OCI-LY1 (cell line): ENCODE data around the gene AP2M1.

Experiments
- H2AFZ ChIP-seq: fragments of 200-600 bp; sonication (generic), shearing (Covaris generic); 2 replicates; pipeline ENCODE4 v1.6.0; 2014; ENCODE audit warnings: antibody characterized with exemption, mild to moderate bottlenecking, low read length
- H3F3A ChIP-seq: fragments of 200-600 bp; sonication (generic), shearing (Covaris generic); 2 replicates; pipeline ENCODE4 v1.6.0; 2014; ENCODE audit warnings: mild to moderate bottlenecking, antibody characterized with exemption, low read length, moderate library complexity; ENCODE audit not compliant: insufficient read depth
- H3K27ac ChIP-seq: fragments of 200-600 bp; sonication (generic); 2 replicates; pipeline ENCODE4 v1.5.1; 2014; ENCODE audit warnings: low read length, mixed run types, mild to moderate bottlenecking, low read depth; ENCODE audit not compliant: poor library complexity, severe bottlenecking
- H3K27me3 ChIP-seq: fragments of 200-600 bp; sonication (generic); 2 replicates; pipeline ENCODE4 v1.6.0; 2014; ENCODE audit warnings: antibody characterized with exemption, mild to moderate bottlenecking, low read length, moderate library complexity; ENCODE audit not compliant: insufficient read depth
- H3K36me3 ChIP-seq: fragments of 200-600 bp; sonication (generic); 2 replicates; pipeline ENCODE4 v1.6.1; 2014; ENCODE audit warnings: mild to moderate bottlenecking, antibody characterized with exemption, low read length, moderate library complexity, mixed read lengths; ENCODE audit not compliant: insufficient read depth
- H3K4me1 ChIP-seq: fragments of 200-600 bp; sonication (generic); 2 replicates; pipeline ENCODE4 v1.5.1; 2014; ENCODE audit warnings: mild to moderate bottlenecking, low read length, moderate library complexity; ENCODE audit not compliant: insufficient read depth, severe bottlenecking
- H3K4me2 ChIP-seq: fragments of 200-600 bp; sonication (generic), shearing (Covaris generic); 2 replicates; pipeline ENCODE4 v1.6.1; 2014; ENCODE audit warnings: low read length
- H3K4me3 ChIP-seq: fragments of 200-600 bp; sonication (generic); 2 replicates; pipeline ENCODE4 v1.5.1; 2014; ENCODE audit warnings: low read length, low read depth, mild to moderate bottlenecking, mixed read lengths; ENCODE audit not compliant: poor library complexity, severe bottlenecking
- H3K79me2 ChIP-seq: fragments of 200-600 bp; shearing (Covaris generic); 2 replicates; pipeline ENCODE4 v1.6.1; 2016; ENCODE audit warnings: mixed run types, low read length, mixed read lengths; ENCODE audit not compliant: insufficient read depth
- H3K9ac ChIP-seq: fragments of 200-600 bp; sonication (generic), shearing (Covaris generic); 2 replicates; pipeline ENCODE4 v1.6.1; 2014; ENCODE audit warnings: mild to moderate bottlenecking, low read length, mixed read lengths
- H3K9me2 ChIP-seq: fragments of 200-600 bp; sonication (generic), shearing (Covaris generic); 2 replicates; pipeline ENCODE4 v1.6.1; 2014; ENCODE audit warnings: low read depth, mild to moderate bottlenecking, low read length, mixed read lengths
- H3K9me3 ChIP-seq: fragments of 200-600 bp; shearing (Covaris generic); 2 replicates; pipeline ENCODE4 v1.6.1; 2014; ENCODE audit warnings: low read length, mixed read lengths
- H4K20me1 ChIP-seq: fragments of 200-600 bp; sonication (generic), shearing (Covaris generic); 2 replicates; pipeline ENCODE4 v1.6.0; 2016; ENCODE audit warnings: mild to moderate bottlenecking, low read length; ENCODE audit not compliant: insufficient read depth
- EZH2 ChIP-seq: fragments of 200-600 bp; sonication (generic), shearing (Covaris generic); IDR thresholded peaks from 2 replicates; pipeline ENCODE4 v1.8.0; 2017; ENCODE audit warnings: borderline replicate concordance, mixed run types, mild to moderate bottlenecking, antibody characterized with exemption, low read length, moderate library complexity, mixed read lengths
- TF ChIP-seq, protein P1 (sequence below): fragments of 200-600 bp; sonication (generic), shearing (Covaris generic); IDR thresholded peaks from 2 replicates; pipeline ENCODE4 v1.5.1; 2017; ENCODE audit warnings: mild to moderate bottlenecking, antibody characterized with exemption, low read length, moderate library complexity, mixed read lengths

The AP2M1 gene

GRCh38 chr3:184192889-184193288 is 18.2 kb downstream of the AP2M1 start:
- Histone ChIP-seq H3K4me1 (peaks cover under 1% of the 10 kb centered on the region), H3K9me2 (no peaks in the 10 kb centered on the region), H3K9ac (no peak overlapping the region), H3K9me3 (no peaks in the 10 kb centered on the region), H3K27me3 (no peaks in the 10 kb centered on the region), H4K20me1 (no peaks in the 10 kb centered on the region), H2AFZ (no peak overlapping the region), H3K4me2 (no peak overlapping the region), H3K79me2 (no peaks in the 10 kb centered on the region), H3K36me3 (peaks cover 80% of the 10 kb centered on the region), H3K27ac (no peak overlapping the region), H3K4me3 (no peak overlapping the region), H3F3A (no peaks in the 10 kb centered on the region)
- TF ChIP-seq, protein P1, sequence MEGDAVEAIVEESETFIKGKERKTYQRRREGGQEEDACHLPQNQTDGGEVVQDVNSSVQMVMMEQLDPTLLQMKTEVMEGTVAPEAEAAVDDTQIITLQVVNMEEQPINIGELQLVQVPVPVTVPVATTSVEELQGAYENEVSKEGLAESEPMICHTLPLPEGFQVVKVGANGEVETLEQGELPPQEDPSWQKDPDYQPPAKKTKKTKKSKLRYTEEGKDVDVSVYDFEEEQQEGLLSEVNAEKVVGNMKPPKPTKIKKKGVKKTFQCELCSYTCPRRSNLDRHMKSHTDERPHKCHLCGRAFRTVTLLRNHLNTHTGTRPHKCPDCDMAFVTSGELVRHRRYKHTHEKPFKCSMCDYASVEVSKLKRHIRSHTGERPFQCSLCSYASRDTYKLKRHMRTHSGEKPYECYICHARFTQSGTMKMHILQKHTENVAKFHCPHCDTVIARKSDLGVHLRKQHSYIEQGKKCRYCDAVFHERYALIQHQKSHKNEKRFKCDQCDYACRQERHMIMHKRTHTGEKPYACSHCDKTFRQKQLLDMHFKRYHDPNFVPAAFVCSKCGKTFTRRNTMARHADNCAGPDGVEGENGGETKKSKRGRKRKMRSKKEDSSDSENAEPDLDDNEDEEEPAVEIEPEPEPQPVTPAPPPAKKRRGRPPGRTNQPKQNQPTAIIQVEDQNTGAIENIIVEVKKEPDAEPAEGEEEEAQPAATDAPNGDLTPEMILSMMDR, result no peak
- TF ChIP-seq EZH2, result no peak

DNA sequence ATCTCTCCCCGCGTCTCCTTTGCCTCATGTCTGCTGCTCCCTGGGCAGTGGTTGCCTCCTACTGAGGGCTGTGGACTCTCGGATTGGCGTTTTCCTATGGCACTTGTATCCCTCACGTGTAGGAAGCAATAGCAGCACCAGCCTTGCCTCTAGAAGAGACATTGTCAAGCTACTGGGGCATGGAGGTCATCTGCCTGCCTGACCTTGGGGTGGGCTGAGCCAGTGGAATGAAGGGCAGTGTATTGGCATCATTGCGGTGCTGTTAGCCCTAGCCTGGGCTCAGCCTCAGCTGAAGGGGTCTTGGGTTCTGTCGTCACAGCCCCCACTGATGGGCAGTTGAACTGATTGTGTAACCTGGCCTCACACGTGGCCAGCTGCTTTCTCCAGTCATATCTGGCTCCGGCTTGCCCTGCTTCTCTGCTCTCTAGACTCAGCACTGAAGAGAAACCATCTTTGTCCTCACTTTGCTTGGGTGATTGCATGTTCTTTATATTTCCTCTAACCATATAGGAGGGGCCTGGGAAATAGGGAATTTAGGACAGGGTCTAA is 19.4 kb downstream of the AP2M1 start:
- no peak overlapping the region for H3K4me3 ChIP-seq
- peaks cover 68% of the 10 kb centered on the region for H3K36me3 ChIP-seq
- H3K79me2 ChIP-seq, result no peaks in the 10 kb centered on the region
- H3K27ac ChIP-seq, result no peak overlapping the region
- H3K4me1 ChIP-seq, result no peaks in the 10 kb centered on the region
- H3K9me2 ChIP-seq, result no peaks in the 10 kb centered on the region
- H3K9me3 ChIP-seq, result no peaks in the 10 kb centered on the region
- no peak overlapping the region for H2AFZ ChIP-seq
- H3F3A ChIP-seq, result no peaks in the 10 kb centered on the region
- H4K20me1 ChIP-seq, result no peaks in the 10 kb centered on the region
- no peak overlapping the region for H3K9ac ChIP-seq
- TF ChIP-seq, protein P1, result no peak
- no peak for TF ChIP-seq EZH2
- no peaks in the 10 kb centered on the region for H3K27me3 ChIP-seq
- H3K4me2 ChIP-seq, result no peak overlapping the region

GRCh38 chr3:184196536-184196935 is 21.9 kb downstream of the AP2M1 start:
- no peak overlapping the region for H2AFZ ChIP-seq
- no peak overlapping the region for H3K4me2 ChIP-seq
- no peaks in the 10 kb centered on the region for H3K79me2 ChIP-seq
- H4K20me1 ChIP-seq, result no peaks in the 10 kb centered on the region
- no peaks in the 10 kb centered on the region for H3K9me3 ChIP-seq
- H3K27ac ChIP-seq, result no peak overlapping the region
- H3K27me3 ChIP-seq, result no peaks in the 10 kb centered on the region
- H3K9ac ChIP-seq, result no peak overlapping the region
- no peak for TF ChIP-seq EZH2
- TF ChIP-seq, protein P1, result no peak
- H3K4me1 ChIP-seq, result no peaks in the 10 kb centered on the region
- H3F3A ChIP-seq, result no peaks in the 10 kb centered on the region
- no peak overlapping the region for H3K4me3 ChIP-seq
- no peaks in the 10 kb centered on the region for H3K9me2 ChIP-seq
- H3K36me3 ChIP-seq, result peaks cover 43% of the 10 kb centered on the region
